SK-N-SH (cell line): ENCODE results near the gene KCNQ2. TPM values are rescaled to one million over a fixed set of nuclear protein-coding genes. Genes with fewer than 3 reads are reported as not detected.

ENCODE experiments used
- CTCF ChIA-PET: fragments of 300-600, 350-600 bp; formaldehyde crosslinking; extraction: SDS; loops from one replicate; lab custom pipeline; 2021; lab: Yijun Ruan, JAX
- POLR2A ChIA-PET: fragments of 350-600 bp; sonication (Branson Sonifier 250); formaldehyde crosslinking; extraction: SDS; loops from one replicate; lab custom pipeline; 2020; ENCODE audit warnings: antibody characterized with exemption, inconsistent platforms; lab: Yijun Ruan, JAX
- DNase-seq: peaks from one replicate; pipeline ENCODE4 v3.0.0; 2012
- H2AFZ ChIP-seq: fragments of 200-600 bp; sonication (generic); 2 replicates; pipeline ENCODE4 v1.8.1; 2016; ENCODE audit warnings: antibody characterized with exemption, mild to moderate bottlenecking, low read depth
- H3F3A ChIP-seq: fragments of 200-600 bp; sonication (generic); replicated peaks from 2 replicates; pipeline ENCODE3; 2016; ENCODE audit warnings: antibody characterized with exemption, mild to moderate bottlenecking; ENCODE audit not compliant: insufficient read depth
- H3K27ac ChIP-seq, 2 experiments: fragments of 200-500 bp in 1 of 2; fragments of 200-600 bp in 1 of 2; sonication (Bioruptor generic) in 1 of 2; sonication (generic), shearing (Covaris generic) in 1 of 2; 2 replicates each; pipeline versions ENCODE4 v1.5.1 to v1.6.1; 2014 to 2016; ENCODE audit warnings: low read depth in 2 of 2, inconsistent platforms in 1 of 2, low read length in 1 of 2, mild to moderate bottlenecking in 1 of 2, mixed read lengths in 1 of 2
- H3K27me3 ChIP-seq: fragments of 200-600 bp; sonication (generic), shearing (Covaris generic); 2 replicates; pipeline ENCODE4 v1.6.1; 2016; ENCODE audit warnings: mixed run types; ENCODE audit not compliant: insufficient read depth
- H3K36me3 ChIP-seq, 2 experiments: fragments of 200-500 bp in 1 of 2; fragments of 200-600 bp in 1 of 2; sonication (Bioruptor generic) in 1 of 2; sonication (generic) in 1 of 2; replicated peaks in 1 of 2; 2 replicates each; pipeline versions ENCODE3 to v1.5.1; 2014 to 2016; ENCODE audit warnings: low read length in 1 of 2, mild to moderate bottlenecking in 1 of 2; ENCODE audit not compliant: insufficient read depth in 2 of 2, control insufficient read depth in 1 of 2
- H3K4me1 ChIP-seq, 2 experiments: fragments of 200-500 bp in 1 of 2; fragments of 200-600 bp in 1 of 2; sonication (Bioruptor generic) in 1 of 2; sonication (generic), shearing (Covaris generic) in 1 of 2; 2 replicates each; pipeline versions ENCODE4 v1.5.1 to v1.6.1; 2014 to 2016; ENCODE audit warnings: low read depth in 1 of 2, low read length in 1 of 2, mixed run types in 1 of 2; ENCODE audit not compliant: insufficient read depth in 2 of 2, control insufficient read depth in 1 of 2
- H3K4me2 ChIP-seq: fragments of 200-600 bp; sonication (generic), shearing (Covaris generic); 2 replicates; pipeline ENCODE4 v1.6.1; 2017; ENCODE audit warnings: mixed run types
- H3K4me3 ChIP-seq, 2 experiments: fragments of 200-500 bp in 1 of 2; fragments of 200-600 bp in 1 of 2; sonication (Bioruptor generic) in 1 of 2; sonication (generic), shearing (Covaris generic) in 1 of 2; 2 replicates each; pipeline versions ENCODE4 v1.5.1 to v1.8.1; 2014 to 2016; ENCODE audit warnings: low read depth in 2 of 2, inconsistent platforms in 1 of 2, low read length in 1 of 2, mild to moderate bottlenecking in 1 of 2, mixed read lengths in 1 of 2, moderate library complexity in 1 of 2
- H3K79me2 ChIP-seq: fragments of 200-600 bp; sonication (generic); 2 replicates; pipeline ENCODE4 v1.8.1; 2017; ENCODE audit warnings: mild to moderate bottlenecking; ENCODE audit not compliant: insufficient read depth
- H3K9ac ChIP-seq: fragments of 200-600 bp; sonication (generic); 2 replicates; pipeline ENCODE4 v1.6.1; 2017; ENCODE audit warnings: mixed run types
- H3K9me2 ChIP-seq: fragments of 200-600 bp; sonication (generic); 2 replicates; pipeline ENCODE4 v1.6.1; 2017; ENCODE audit warnings: mixed run types
- H3K9me3 ChIP-seq: fragments of 200-600 bp; sonication (generic); 2 replicates; pipeline ENCODE4 v1.6.1; 2017; ENCODE audit warnings: mixed run types, mild to moderate bottlenecking, moderate library complexity
- H4K20me1 ChIP-seq: fragments of 200-600 bp; sonication (generic); 2 replicates; pipeline ENCODE4 v1.6.1; 2017; ENCODE audit warnings: mild to moderate bottlenecking, mixed run types; ENCODE audit not compliant: insufficient read depth
- FOXM1 ChIP-seq: IDR thresholded peaks from 2 replicates; pipeline ENCODE4 v1.4.0; 2012; ENCODE audit warnings: low read depth, mild to moderate bottlenecking
- MXI1 ChIP-seq: IDR thresholded peaks from 2 replicates; pipeline ENCODE4 v1.6.1; 2012; ENCODE audit warnings: mild to moderate bottlenecking, low read depth, low read length, improper control_type of control experiment
- NFIC ChIP-seq: IDR thresholded peaks from 2 replicates; pipeline ENCODE4 v1.4.0; 2012; ENCODE audit warnings: borderline replicate concordance
- NRF1 ChIP-seq: IDR thresholded peaks from 2 replicates; pipeline ENCODE4 v1.6.1; 2012; ENCODE audit warnings: low read depth, mild to moderate bottlenecking, low read length
- POLR2AphosphoS5 ChIP-seq: IDR thresholded peaks from 2 replicates; pipeline ENCODE4 v1.6.1; 2012; ENCODE audit warnings: low read depth, low read length
- RCOR1 ChIP-seq: fragments of 150-350 bp; IDR thresholded peaks from 2 replicates; pipeline ENCODE4 v1.6.1; 2017; ENCODE audit warnings: antibody characterized with exemption, low read length
- RXRA ChIP-seq: IDR thresholded peaks from 2 replicates; pipeline ENCODE4 v1.4.0; 2012; ENCODE audit warnings: low read depth, mild to moderate bottlenecking, borderline replicate concordance
- SIN3A ChIP-seq: IDR thresholded peaks from 2 replicates; pipeline ENCODE4 v1.6.1; 2012; ENCODE audit warnings: low read depth, mild to moderate bottlenecking, low read length, moderate library complexity, borderline replicate concordance
- TAF1 ChIP-seq: IDR thresholded peaks from 2 replicates; pipeline ENCODE4 v1.6.1; 2012; ENCODE audit warnings: low read depth, mild to moderate bottlenecking, low read length, moderate library complexity, borderline replicate concordance
- TEAD4 ChIP-seq: IDR thresholded peaks from 2 replicates; pipeline ENCODE4 v1.4.0; 2012; ENCODE audit warnings: mild to moderate bottlenecking, borderline replicate concordance; ENCODE audit not compliant: insufficient read depth
- YY1 ChIP-seq: IDR thresholded peaks from 2 replicates; pipeline ENCODE4 v1.4.0; 2012; ENCODE audit warnings: low read depth, mild to moderate bottlenecking
- WGBS: methylation state at CpG from one replicate; pipeline ENCODE4 v1.1.6; 2017; ENCODE audit warnings: low lambda C conversion rate; 5-methylcytosine and 5-hydroxymethylcytosine counted together
- polyA plus RNA-seq, 3 experiments: library from polyadenylated mRNA; depleted of rRNA; stranded (reverse); fragments of >200 nt; gene quantifications; 2 replicates each; pipeline ENCODE4 v1.2.3, GENCODE V29; 2012
- TF ChIP-seq, protein P1 (sequence below): fragments of 200-600 bp; sonication (generic); IDR thresholded peaks from 2 replicates; pipeline ENCODE4 v1.6.1; 2017; ENCODE audit warnings: antibody characterized with exemption, mild to moderate bottlenecking, moderate library complexity
- TF ChIP-seq, protein P2 (sequence below): IDR thresholded peaks from 2 replicates; pipeline ENCODE4 v1.4.0; 2012; ENCODE audit warnings: low read depth, borderline replicate concordance
- TF ChIP-seq, protein P3 (sequence below): IDR thresholded peaks from 2 replicates; pipeline ENCODE4; 2012
- TF ChIP-seq, protein P4 (sequence below): IDR thresholded peaks from 2 replicates; pipeline ENCODE4 v1.4.0; 2012; ENCODE audit warnings: low read depth, borderline replicate concordance
- TF ChIP-seq, protein P5 (sequence below): fragments of 150-350 bp; IDR thresholded peaks from 2 replicates; pipeline ENCODE4 v1.6.1; 2017; ENCODE audit warnings: antibody characterized with exemption, low read length, low read depth, borderline replicate concordance
- TF ChIP-seq, protein P6 (sequence below): IDR thresholded peaks from 2 replicates; pipeline ENCODE4 v1.4.0; 2012; ENCODE audit warnings: low read depth

The KCNQ2 gene
- polyA plus RNA-seq, 1 of the 3 experiments (the other 2 are of a cell fraction): 3.9 TPM

DNA sequence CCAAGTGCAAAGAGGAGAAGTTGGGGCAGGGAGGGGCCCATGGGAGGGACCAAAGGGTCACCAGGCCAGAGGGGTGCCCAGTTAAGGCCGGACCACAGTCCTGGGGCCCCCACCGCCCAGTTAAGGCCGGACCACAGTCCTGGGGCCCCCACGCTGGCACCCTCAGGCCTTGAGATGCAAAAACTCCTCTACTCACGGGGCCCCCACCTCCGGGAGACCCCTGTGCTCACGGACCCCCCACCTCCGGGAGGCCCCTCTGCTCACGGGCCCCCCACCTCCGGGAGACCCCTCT is 16.9 kb downstream of the KCNQ2 start:
- Histone ChIP-seq H3K9ac (no peak overlapping the region), H3F3A (no peaks in the 10 kb centered on the region), H3K4me1 (peaks cover 9 to 96% of the 10 kb centered on the region in 2 experiments; a peak in 2 of 4 replicates), H2AFZ (no peak overlapping the region), H3K36me3 (no peaks in the 10 kb centered on the region), H4K20me1 (no peaks in the 10 kb centered on the region), H3K27ac (peak overlapping the region in 1 of 2 experiments; percentile 99; a peak in 2 of 4 replicates)
- ChIA-PET POLR2A (interaction anchor here (0.9 kb wide), 1 partner anchor 22 kb away, joined by 6 read pairs; no protein-coding TSS in a partner anchor), CTCF (no interaction called here)
- 50% methylated on average over 2 of the region's 10 CpGs for WGBS
- TF ChIP-seq FOXM1 (no peak), RCOR1 (no peak), NFIC (no peak), MXI1 (no peak), TAF1 (no peak), NRF1 (no peak), TEAD4 (no peak), SIN3A (no peak), RXRA (no peak), YY1 (no peak), POLR2AphosphoS5 (no peak)
- TF ChIP-seq, protein P1, sequence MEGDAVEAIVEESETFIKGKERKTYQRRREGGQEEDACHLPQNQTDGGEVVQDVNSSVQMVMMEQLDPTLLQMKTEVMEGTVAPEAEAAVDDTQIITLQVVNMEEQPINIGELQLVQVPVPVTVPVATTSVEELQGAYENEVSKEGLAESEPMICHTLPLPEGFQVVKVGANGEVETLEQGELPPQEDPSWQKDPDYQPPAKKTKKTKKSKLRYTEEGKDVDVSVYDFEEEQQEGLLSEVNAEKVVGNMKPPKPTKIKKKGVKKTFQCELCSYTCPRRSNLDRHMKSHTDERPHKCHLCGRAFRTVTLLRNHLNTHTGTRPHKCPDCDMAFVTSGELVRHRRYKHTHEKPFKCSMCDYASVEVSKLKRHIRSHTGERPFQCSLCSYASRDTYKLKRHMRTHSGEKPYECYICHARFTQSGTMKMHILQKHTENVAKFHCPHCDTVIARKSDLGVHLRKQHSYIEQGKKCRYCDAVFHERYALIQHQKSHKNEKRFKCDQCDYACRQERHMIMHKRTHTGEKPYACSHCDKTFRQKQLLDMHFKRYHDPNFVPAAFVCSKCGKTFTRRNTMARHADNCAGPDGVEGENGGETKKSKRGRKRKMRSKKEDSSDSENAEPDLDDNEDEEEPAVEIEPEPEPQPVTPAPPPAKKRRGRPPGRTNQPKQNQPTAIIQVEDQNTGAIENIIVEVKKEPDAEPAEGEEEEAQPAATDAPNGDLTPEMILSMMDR: no peak
- TF ChIP-seq, protein P2, sequence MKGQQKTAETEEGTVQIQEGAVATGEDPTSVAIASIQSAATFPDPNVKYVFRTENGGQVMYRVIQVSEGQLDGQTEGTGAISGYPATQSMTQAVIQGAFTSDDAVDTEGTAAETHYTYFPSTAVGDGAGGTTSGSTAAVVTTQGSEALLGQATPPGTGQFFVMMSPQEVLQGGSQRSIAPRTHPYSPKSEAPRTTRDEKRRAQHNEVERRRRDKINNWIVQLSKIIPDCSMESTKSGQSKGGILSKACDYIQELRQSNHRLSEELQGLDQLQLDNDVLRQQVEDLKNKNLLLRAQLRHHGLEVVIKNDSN: no peak
- TF ChIP-seq, protein P3, sequence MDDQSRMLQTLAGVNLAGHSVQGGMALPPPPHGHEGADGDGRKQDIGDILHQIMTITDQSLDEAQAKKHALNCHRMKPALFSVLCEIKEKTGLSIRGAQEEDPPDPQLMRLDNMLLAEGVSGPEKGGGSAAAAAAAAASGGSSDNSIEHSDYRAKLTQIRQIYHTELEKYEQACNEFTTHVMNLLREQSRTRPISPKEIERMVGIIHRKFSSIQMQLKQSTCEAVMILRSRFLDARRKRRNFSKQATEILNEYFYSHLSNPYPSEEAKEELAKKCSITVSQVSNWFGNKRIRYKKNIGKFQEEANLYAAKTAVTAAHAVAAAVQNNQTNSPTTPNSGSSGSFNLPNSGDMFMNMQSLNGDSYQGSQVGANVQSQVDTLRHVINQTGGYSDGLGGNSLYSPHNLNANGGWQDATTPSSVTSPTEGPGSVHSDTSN: no peak
- TF ChIP-seq, protein P4, sequence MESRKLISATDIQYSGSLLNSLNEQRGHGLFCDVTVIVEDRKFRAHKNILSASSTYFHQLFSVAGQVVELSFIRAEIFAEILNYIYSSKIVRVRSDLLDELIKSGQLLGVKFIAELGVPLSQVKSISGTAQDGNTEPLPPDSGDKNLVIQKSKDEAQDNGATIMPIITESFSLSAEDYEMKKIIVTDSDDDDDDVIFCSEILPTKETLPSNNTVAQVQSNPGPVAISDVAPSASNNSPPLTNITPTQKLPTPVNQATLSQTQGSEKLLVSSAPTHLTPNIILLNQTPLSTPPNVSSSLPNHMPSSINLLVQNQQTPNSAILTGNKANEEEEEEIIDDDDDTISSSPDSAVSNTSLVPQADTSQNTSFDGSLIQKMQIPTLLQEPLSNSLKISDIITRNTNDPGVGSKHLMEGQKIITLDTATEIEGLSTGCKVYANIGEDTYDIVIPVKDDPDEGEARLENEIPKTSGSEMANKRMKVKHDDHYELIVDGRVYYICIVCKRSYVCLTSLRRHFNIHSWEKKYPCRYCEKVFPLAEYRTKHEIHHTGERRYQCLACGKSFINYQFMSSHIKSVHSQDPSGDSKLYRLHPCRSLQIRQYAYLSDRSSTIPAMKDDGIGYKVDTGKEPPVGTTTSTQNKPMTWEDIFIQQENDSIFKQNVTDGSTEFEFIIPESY: no peak
- TF ChIP-seq, protein P5, sequence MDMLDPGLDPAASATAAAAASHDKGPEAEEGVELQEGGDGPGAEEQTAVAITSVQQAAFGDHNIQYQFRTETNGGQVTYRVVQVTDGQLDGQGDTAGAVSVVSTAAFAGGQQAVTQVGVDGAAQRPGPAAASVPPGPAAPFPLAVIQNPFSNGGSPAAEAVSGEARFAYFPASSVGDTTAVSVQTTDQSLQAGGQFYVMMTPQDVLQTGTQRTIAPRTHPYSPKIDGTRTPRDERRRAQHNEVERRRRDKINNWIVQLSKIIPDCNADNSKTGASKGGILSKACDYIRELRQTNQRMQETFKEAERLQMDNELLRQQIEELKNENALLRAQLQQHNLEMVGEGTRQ: no peak
- TF ChIP-seq, protein P6, sequence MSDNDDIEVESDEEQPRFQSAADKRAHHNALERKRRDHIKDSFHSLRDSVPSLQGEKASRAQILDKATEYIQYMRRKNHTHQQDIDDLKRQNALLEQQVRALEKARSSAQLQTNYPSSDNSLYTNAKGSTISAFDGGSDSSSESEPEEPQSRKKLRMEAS: no peak
- TF ChIP-seq, all 33 proteins: peak for 0
- no peaks in the 10 kb centered on the region for H3K9me2 ChIP-seq
- no peaks in the 10 kb centered on the region; the same call in 1 of the 2 replicates for H3K27me3 ChIP-seq
- no peak overlapping the region for H3K4me2 ChIP-seq
- H3K4me3 ChIP-seq: peak overlapping the region in 1 of 2 experiments; percentile 17; a peak in 1 of 4 replicates
- no peaks in the 10 kb centered on the region for H3K9me3 ChIP-seq
- DNase-seq: no peak
- H3K79me2 ChIP-seq: no peaks in the 10 kb centered on the region
